Stimulated activated CD4-positive, alpha-beta T cell treated with anti-CD3 and anti-CD28 coated beads, Interleukin-4, amount 100 ng/mL, for 48 hours (primary cell): ENCODE measurements around the gene MRPL27.
A peak's percentile ranks its signal among the peaks of the same experiment; 100 is the strongest.
"Not testable (repeated sequence)": the region's sequence is repeated elsewhere in the genome, so short reads cannot be mapped to it uniquely, and the experiment has no call there.

Source experiments
- DNase-seq, 2 donors: peaks; one replicate each; pipeline ENCODE4 v3.0.0-alpha.2; 2020; ENCODE audit warnings: low read depth in 2 of 2

Gene MRPL27

DNA sequence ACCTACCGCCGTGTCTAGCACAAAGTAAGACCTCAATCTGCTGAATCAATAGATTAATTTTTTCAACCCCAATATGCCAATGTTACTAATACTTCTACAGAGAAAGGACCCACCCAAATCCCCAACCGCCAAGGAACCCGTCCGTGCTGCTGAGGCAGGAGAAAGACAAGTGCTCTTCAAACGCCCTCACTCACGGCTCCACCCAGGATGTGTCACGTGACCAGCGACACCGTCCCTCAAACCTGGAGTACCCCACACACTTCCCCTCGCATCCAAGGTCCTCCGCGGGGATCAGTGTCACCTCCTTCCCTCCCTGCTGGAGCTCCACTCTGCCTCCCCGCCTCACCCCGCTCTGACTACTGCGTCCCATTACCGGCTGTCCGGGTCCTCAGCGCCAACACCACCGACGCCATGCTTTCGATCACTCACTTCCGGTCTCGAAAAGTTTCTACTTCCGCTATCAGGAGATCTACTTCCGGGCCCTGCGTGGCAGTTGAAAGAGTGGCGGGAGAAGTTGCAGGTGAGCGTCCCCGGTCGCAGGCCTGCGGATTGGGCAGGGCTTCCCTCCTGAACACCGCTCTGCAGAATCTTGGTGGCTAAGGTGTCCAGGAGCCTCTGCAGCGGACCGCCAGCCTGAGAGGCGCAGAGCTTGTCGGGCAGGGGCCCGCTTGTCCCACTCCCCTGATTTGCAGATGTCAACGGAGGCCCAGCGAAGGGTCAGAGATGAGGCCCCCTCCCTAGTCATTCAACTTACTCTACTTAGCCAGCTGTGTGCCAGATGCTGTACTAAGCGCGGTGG lies at the start of gene MRPL27, which contains the start of gene EME1:
TSS of gene MRPL27 (minus strand) at position 427 of the 799 bp plus-strand sequence. CDS start at position 413, 14 bp downstream.
TSS of gene EME1 (plus strand) at position 472 of the 799 bp plus-strand sequence. CDS start 1,980 bp downstream, outside the sequence.
- DNase-seq, result peak; percentile 73 to 79

DNA sequence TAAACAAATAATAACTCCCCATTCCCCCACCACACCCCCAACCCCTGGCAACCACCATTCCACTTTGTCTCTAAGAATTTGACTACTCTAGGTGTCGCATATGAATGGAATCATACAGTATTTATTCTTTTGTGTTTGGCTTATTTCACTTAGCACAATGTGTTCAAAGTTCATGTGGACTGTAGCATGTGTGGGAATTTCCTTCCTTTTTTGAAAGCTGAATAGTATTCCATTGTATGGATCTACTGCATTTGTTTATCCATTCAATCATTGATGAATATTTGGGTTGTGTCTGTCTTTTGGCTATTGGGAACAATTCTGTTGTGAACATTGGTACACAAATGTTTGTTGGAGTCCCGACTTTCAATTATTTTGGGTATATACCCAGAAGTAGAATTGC lies 49.8 kb upstream of the MRPL27 start:
- no peak for DNase-seq

DNA sequence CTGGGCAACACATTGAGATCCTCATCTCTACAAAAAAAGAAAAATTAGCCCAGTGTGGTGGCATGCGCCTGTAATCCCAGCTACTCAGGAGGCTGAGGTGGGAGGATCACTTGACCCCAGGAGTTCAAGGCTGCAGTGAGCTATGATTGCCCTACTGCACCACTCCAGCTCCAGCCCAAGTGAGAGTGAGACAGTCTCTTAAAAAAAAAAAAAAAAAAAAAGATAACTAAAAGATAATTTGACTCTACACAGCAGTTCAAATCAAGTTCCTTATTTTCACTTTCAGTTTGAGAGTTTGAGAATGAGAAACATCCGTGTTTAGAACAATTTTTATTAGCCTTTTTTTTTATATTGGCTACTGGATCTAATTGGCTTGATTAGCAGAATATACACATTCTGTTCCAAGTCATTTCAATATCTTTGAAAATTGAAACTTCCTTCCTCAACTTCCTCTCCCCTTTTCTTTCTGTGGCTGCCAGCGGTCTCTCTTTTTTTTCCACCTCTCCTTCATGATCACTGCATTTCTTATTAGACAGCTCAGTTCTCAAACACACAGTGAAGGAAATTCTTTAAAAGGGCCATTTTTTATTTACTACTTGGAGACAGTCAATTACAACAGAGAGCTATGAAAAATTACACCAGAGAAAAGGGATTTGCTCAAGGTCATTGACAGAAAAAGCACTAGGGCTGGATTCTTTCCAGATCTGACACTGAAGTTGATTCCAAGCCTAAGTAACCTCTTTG lies 48.5 kb upstream of the MRPL27 start:
- no peak for DNase-seq

DNA sequence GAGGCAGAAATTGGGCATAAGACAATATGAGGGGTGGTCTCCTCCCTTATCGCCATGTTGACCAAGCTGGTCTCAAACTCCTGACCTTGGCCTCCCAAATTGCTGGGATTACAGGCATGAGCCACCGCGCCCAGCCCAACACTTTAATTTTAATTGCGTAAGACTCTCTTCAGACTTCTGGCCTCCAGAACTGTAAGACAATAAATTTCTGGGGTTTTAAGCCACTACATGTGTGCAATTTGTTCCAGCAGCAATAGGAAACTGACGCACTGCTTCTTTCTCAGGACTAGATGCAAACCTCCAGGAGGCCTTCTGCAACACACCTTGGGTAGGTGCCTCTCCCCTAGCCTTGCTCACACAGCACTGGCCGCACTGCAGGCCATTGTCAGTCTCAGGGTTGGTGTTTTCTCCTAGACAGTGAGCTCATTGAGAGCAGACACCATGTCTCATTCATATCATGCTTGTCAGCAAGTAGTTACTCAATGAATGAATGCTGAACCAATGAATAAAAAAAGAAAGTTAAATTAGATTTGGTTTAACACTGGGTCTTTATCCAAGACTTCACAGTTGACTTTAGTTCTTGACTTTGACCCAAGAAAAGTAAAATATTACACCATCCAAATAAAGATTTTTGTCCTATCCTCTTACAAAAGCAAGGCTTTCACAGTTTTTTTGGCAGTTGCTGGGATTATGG lies 47.6 kb upstream of the MRPL27 start:
- DNase-seq, result no peak

GRCh38 chr17:50419577-50419976 lies 46.6 kb upstream of the MRPL27 start:
- DNase-seq, result not testable (repeated sequence)

DNA sequence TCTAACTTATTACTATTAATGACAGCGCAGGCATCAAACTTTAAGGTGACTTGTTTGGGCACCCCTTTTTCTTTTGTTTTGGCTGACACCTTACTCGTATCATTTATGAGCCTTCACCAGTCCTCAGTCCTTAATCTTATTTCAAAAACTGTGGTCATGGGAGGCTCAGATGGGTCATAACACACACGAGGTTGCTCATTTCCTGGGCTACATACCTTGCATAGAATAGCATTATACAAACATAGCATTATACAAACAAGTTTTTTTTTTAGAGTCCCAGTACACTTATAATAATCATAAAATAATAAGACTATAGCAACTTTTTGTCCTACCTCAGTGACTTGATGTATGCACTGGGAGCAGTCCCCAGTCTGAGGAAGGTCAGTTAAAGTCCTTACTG lies 41.8 kb upstream of the MRPL27 start:
- no peak for DNase-seq

DNA sequence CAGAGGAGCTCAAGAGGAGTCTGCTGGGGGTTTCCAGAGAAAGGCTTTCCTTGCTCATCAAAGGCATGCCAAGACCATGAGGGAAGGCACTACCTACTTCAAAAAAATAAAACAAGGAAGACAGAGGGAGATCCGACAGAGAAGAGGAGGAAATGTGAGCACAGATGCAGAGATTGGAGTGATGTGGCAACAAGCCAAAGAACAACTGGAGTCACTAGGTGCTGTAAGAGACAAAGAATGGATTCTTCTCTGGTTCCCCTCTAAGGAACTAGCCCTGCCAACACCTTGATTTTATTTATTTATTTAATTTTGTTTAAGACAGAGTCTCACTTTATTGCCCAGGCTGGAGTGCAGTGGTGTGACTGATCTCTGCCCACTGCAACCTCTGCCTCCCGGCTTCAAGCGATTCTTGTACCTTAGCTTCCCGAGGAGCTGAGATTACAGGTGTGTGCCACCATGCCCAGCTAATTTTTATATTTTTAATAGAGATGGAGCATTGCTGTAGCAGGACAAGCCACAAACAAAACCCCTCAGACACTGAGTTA lies 39.3 kb upstream of the MRPL27 start:
- DNase-seq, result no peak

- DNase-seq, result no peak
Measured at GRCh38 chr17:50407921-50408320, 34.9 kb upstream of the MRPL27 start.

GRCh38 chr17:50406578-50406977 lies 33.6 kb upstream of the MRPL27 start:
- no peak for DNase-seq

- DNase-seq, result not testable (repeated sequence)
Measured at GRCh38 chr17:50405351-50405750, 32.4 kb upstream of the MRPL27 start.

GRCh38 chr17:50399591-50399990 lies 26.6 kb upstream of the MRPL27 start:
- not testable (repeated sequence) for DNase-seq

GRCh38 chr17:50398672-50399071 lies 25.7 kb upstream of the MRPL27 start:
- not testable (repeated sequence) for DNase-seq

DNA sequence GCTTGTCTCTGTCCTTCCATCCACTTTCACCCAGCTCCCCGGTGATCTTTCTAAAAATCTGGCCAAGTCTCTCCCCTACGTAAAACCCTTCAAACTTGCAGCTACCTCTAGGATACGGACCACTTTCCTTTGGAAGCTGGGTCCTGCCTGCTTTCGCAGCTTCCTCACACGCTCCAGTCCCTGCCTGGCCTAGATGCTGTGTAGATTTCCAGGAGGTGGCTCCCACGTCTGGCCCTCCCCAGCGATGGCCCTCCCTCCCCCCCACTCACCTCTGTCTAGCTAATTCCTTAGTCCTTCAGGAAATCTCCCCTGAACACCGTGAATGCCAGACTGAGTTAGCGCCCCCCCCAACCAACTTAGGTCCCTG lies 24.9 kb upstream of the MRPL27 start:
- DNase-seq, result no peak

DNA sequence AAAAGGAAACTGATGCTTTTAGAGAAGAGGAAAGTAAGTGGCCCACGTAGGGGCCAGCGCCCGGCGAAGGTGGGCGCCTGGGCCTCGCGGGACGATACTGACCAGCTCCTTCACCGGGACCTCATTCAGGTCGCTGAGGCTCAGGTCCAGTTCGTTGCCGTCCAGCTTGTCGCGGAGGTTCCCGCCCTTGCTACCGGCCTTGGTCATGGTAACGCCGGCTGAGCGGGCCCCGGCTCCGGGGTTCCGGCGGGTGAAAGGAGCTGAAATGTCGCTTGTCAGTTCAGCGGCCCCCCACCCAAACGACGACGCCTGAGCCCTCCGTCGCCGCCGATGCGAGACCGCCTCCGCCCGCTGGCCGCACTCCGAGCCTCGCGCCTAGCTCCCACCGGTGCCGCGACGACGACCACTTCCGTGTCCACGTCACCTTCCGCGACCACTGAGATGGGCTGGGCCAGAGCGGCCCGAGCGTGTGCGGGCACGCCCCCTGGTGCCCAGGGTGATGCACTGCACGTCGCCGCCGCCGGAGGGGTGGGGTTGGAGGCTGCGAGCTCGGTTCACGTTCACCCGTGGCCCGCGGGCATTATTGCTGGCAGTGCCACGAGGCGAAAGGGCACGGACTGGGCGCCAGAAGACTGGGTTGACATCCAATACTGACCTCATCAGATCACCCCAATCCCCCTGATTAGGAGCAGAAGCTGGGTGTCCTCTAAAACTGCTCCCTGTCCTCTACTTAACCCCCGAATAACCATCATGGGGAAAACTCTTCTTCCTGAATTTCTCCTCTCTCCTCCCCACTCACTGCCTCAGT lies 24.3 kb upstream of the MRPL27 start, which contains the start of gene LRRC59:
TSS of gene LRRC59 (minus strand) at position 413 of the 808 bp plus-strand sequence. CDS start at position 207, 206 bp downstream.
- peak; percentile 89 to 90 for DNase-seq

GRCh38 chr17:50396261-50397110 lies 23.5 kb upstream of the MRPL27 start:
- DNase-seq, result no peak

DNA sequence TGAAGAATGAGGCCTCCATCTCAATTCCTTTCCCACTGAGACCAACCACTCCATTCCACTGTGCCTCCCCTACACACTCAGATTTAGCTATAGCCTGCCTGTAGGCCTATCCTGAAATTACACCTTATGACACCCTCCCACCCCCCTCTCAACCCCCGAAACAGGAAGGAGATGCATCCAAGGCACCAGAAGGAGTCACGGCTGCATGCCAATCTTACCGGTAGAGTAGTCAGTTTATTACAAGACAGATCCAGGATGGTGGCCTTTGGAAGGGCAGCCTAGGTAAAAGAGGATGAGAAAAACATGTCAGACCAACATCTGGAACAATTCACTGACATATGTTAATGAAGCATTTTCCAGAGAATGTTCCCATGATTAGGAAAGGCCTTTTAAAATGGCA lies 21.7 kb upstream of the MRPL27 start:
- no peak for DNase-seq

GRCh38 chr17:50393700-50394099 lies 20.7 kb upstream of the MRPL27 start:
- no peak for DNase-seq

DNA sequence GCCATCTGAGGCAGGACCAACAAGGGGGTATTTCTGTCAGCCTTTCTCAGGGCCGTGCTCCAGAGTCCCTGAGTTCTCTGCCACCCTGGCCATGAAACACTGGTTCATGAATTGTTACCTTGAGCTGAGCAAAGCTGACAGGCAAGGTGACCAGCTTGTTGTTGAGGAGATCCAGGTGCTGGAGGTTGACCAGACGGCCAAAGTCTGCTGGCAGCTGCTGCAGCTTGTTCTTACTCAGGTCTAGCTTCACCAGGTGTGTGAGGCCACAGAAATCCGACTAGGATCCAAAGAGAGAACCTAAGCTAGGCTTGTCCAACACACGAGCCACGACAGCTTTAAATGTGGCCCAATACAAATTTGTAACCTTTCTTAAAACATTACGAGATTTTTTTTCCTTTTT lies 19.6 kb upstream of the MRPL27 start:
- DNase-seq, result no peak

- DNase-seq, result no peak
Measured at GRCh38 chr17:50389534-50389933, 16.6 kb upstream of the MRPL27 start.

- DNase-seq, result no peak
Measured at GRCh38 chr17:50388728-50389127, 15.7 kb upstream of the MRPL27 start.
